ENCODE data around the gene CASP8.

Gene CASP8

GRCh38 chr2:201257956-201258665, 2.2 kb upstream of the CASP8 start:
- no peaks in the 10 kb centered on the region for H3K27me3 ChIP-seq (ENCODE audit: control insufficient read depth in 2 of 2, insufficient read depth in 2 of 2, low read length in 2 of 2)
- peak overlapping the region; percentile 81 to 96 for H3K9ac ChIP-seq (ENCODE audit: low read depth in 1 of 2, low read length in 2 of 2)
- H3K4me3 ChIP-seq (ENCODE audit: low read length in 2 of 2) = peak overlapping the region; percentile 88 to 96
- H3K9me3 ChIP-seq (ENCODE audit: control insufficient read depth in 2 of 2, low read length in 2 of 2) = no peaks in the 10 kb centered on the region
- no peaks in the 10 kb centered on the region for H3K36me3 ChIP-seq (ENCODE audit: control insufficient read depth in 2 of 2, insufficient read depth in 2 of 2, low read length in 2 of 2)
- H3K4me1 ChIP-seq (ENCODE audit: control insufficient read depth in 2 of 2, insufficient read depth in 2 of 2, low read length in 2 of 2) = peaks cover 18 to 26% of the 10 kb centered on the region in 2 donors
- peak overlapping the region; percentile 96 for H3K27ac ChIP-seq (ENCODE audit: low read depth in 2 of 2, low read length in 2 of 2)

- Histone ChIP-seq H3K4me3 (ENCODE audit: low read length in 2 of 2) (peak overlapping the region; percentile 88 to 96), H3K27ac (ENCODE audit: low read depth in 2 of 2, low read length in 2 of 2) (peak overlapping the region; percentile 96), H3K9me3 (ENCODE audit: control insufficient read depth in 2 of 2, low read length in 2 of 2) (no peaks in the 10 kb centered on the region), H3K4me1 (ENCODE audit: control insufficient read depth in 2 of 2, insufficient read depth in 2 of 2, low read length in 2 of 2) (peaks cover 18 to 27% of the 10 kb centered on the region in 2 donors), H3K36me3 (ENCODE audit: control insufficient read depth in 2 of 2, insufficient read depth in 2 of 2, low read length in 2 of 2) (no peaks in the 10 kb centered on the region), H3K27me3 (ENCODE audit: control insufficient read depth in 2 of 2, insufficient read depth in 2 of 2, low read length in 2 of 2) (no peaks in the 10 kb centered on the region), H3K9ac (ENCODE audit: low read depth in 1 of 2, low read length in 2 of 2) (peak overlapping the region; percentile 81 to 96)
Observed at GRCh38 chr2:201258666-201259615, 1.4 kb upstream of the CASP8 start.

- H3K4me3 ChIP-seq (ENCODE audit: low read length in 2 of 2) = peak overlapping the region in 1 of 2 donors; percentile 70
- H3K27me3 ChIP-seq (ENCODE audit: control insufficient read depth in 2 of 2, insufficient read depth in 2 of 2, low read length in 2 of 2) = no peaks in the 10 kb centered on the region
- H3K36me3 ChIP-seq (ENCODE audit: control insufficient read depth in 2 of 2, insufficient read depth in 2 of 2, low read length in 2 of 2) = peaks cover 3 to 5% of the 10 kb centered on the region in 2 donors
- H3K9ac ChIP-seq (ENCODE audit: low read depth in 1 of 2, low read length in 2 of 2) = peak overlapping the region; percentile 16 to 56
- peaks cover 9 to 23% of the 10 kb centered on the region in 2 donors for H3K4me1 ChIP-seq (ENCODE audit: control insufficient read depth in 2 of 2, insufficient read depth in 2 of 2, low read length in 2 of 2)
- no peaks in the 10 kb centered on the region for H3K9me3 ChIP-seq (ENCODE audit: control insufficient read depth in 2 of 2, low read length in 2 of 2)
- H3K27ac ChIP-seq (ENCODE audit: low read depth in 2 of 2, low read length in 2 of 2) = peak overlapping the region; percentile 10 to 64
Observed at GRCh38 chr2:201261471-201261870, 1.1 kb downstream of the CASP8 start.

GRCh38 chr2:201261906-201262305, 1.6 kb downstream of the CASP8 start:
- Histone ChIP-seq H3K36me3 (ENCODE audit: control insufficient read depth in 2 of 2, insufficient read depth in 2 of 2, low read length in 2 of 2) (peaks cover 3 to 10% of the 10 kb centered on the region in 2 donors), H3K27me3 (ENCODE audit: control insufficient read depth in 2 of 2, insufficient read depth in 2 of 2, low read length in 2 of 2) (no peaks in the 10 kb centered on the region), H3K9me3 (ENCODE audit: control insufficient read depth in 2 of 2, low read length in 2 of 2) (no peaks in the 10 kb centered on the region), H3K9ac (ENCODE audit: low read depth in 1 of 2, low read length in 2 of 2) (peak overlapping the region; percentile 16 to 19), H3K27ac (ENCODE audit: low read depth in 2 of 2, low read length in 2 of 2) (peak overlapping the region; percentile 10 to 64), H3K4me3 (ENCODE audit: low read length in 2 of 2) (peak overlapping the region in 1 of 2 donors; percentile 70), H3K4me1 (ENCODE audit: control insufficient read depth in 2 of 2, insufficient read depth in 2 of 2, low read length in 2 of 2) (peaks cover 9 to 21% of the 10 kb centered on the region in 2 donors)

- H3K9ac ChIP-seq (ENCODE audit: low read depth in 1 of 2, low read length in 2 of 2) = peak overlapping the region in 1 of 2 donors; percentile 2
- H3K27me3 ChIP-seq (ENCODE audit: control insufficient read depth in 2 of 2, insufficient read depth in 2 of 2, low read length in 2 of 2) = no peaks in the 10 kb centered on the region
- peaks cover 7 to 17% of the 10 kb centered on the region in 2 donors for H3K36me3 ChIP-seq (ENCODE audit: control insufficient read depth in 2 of 2, insufficient read depth in 2 of 2, low read length in 2 of 2)
- H3K4me3 ChIP-seq (ENCODE audit: low read length in 2 of 2) = peak overlapping the region in 1 of 2 donors; percentile 37
- H3K9me3 ChIP-seq (ENCODE audit: control insufficient read depth in 2 of 2, low read length in 2 of 2) = no peaks in the 10 kb centered on the region
- peaks cover 5 to 20% of the 10 kb centered on the region in 2 donors for H3K4me1 ChIP-seq (ENCODE audit: control insufficient read depth in 2 of 2, insufficient read depth in 2 of 2, low read length in 2 of 2)
- H3K27ac ChIP-seq (ENCODE audit: low read depth in 2 of 2, low read length in 2 of 2) = no peak overlapping the region
Observed at GRCh38 chr2:201262718-201263117, 2.4 kb downstream of the CASP8 start.

GRCh38 chr2:201263779-201264178, 3.4 kb downstream of the CASP8 start:
- H3K9me3 ChIP-seq (ENCODE audit: control insufficient read depth in 2 of 2, low read length in 2 of 2) = no peaks in the 10 kb centered on the region
- H3K9ac ChIP-seq (ENCODE audit: low read depth in 1 of 2, low read length in 2 of 2) = no peak overlapping the region
- no peaks in the 10 kb centered on the region for H3K27me3 ChIP-seq (ENCODE audit: control insufficient read depth in 2 of 2, insufficient read depth in 2 of 2, low read length in 2 of 2)
- no peak overlapping the region for H3K27ac ChIP-seq (ENCODE audit: low read depth in 2 of 2, low read length in 2 of 2)
- H3K4me3 ChIP-seq (ENCODE audit: low read length in 2 of 2) = no peak overlapping the region
- H3K4me1 ChIP-seq (ENCODE audit: control insufficient read depth in 2 of 2, insufficient read depth in 2 of 2, low read length in 2 of 2) = peaks cover 5 to 18% of the 10 kb centered on the region in 2 donors
- H3K36me3 ChIP-seq (ENCODE audit: control insufficient read depth in 2 of 2, insufficient read depth in 2 of 2, low read length in 2 of 2) = peaks cover 12 to 17% of the 10 kb centered on the region in 2 donors

GRCh38 chr2:201264472-201265173, 4.3 kb downstream of the CASP8 start:
- peaks cover 15 to 22% of the 10 kb centered on the region in 2 donors for H3K36me3 ChIP-seq (ENCODE audit: control insufficient read depth in 2 of 2, insufficient read depth in 2 of 2, low read length in 2 of 2)
- no peaks in the 10 kb centered on the region for H3K27me3 ChIP-seq (ENCODE audit: control insufficient read depth in 2 of 2, insufficient read depth in 2 of 2, low read length in 2 of 2)
- H3K9me3 ChIP-seq (ENCODE audit: control insufficient read depth in 2 of 2, low read length in 2 of 2) = no peaks in the 10 kb centered on the region
- H3K27ac ChIP-seq (ENCODE audit: low read depth in 2 of 2, low read length in 2 of 2) = no peak overlapping the region
- no peak overlapping the region for H3K4me3 ChIP-seq (ENCODE audit: low read length in 2 of 2)
- peaks cover under 1 to 10% of the 10 kb centered on the region in 2 donors for H3K4me1 ChIP-seq (ENCODE audit: control insufficient read depth in 2 of 2, insufficient read depth in 2 of 2, low read length in 2 of 2)
- no peak overlapping the region for H3K9ac ChIP-seq (ENCODE audit: low read depth in 1 of 2, low read length in 2 of 2)

- H3K4me1 ChIP-seq (ENCODE audit: control insufficient read depth in 2 of 2, insufficient read depth in 2 of 2, low read length in 2 of 2) = peaks cover 0 to 10% of the 10 kb centered on the region in 2 donors
- no peak overlapping the region for H3K9ac ChIP-seq (ENCODE audit: low read depth in 1 of 2, low read length in 2 of 2)
- no peaks in the 10 kb centered on the region for H3K27me3 ChIP-seq (ENCODE audit: control insufficient read depth in 2 of 2, insufficient read depth in 2 of 2, low read length in 2 of 2)
- H3K36me3 ChIP-seq (ENCODE audit: control insufficient read depth in 2 of 2, insufficient read depth in 2 of 2, low read length in 2 of 2) = peaks cover 24 to 28% of the 10 kb centered on the region in 2 donors
- no peaks in the 10 kb centered on the region for H3K9me3 ChIP-seq (ENCODE audit: control insufficient read depth in 2 of 2, low read length in 2 of 2)
- no peak overlapping the region for H3K27ac ChIP-seq (ENCODE audit: low read depth in 2 of 2, low read length in 2 of 2)
- no peak overlapping the region for H3K4me3 ChIP-seq (ENCODE audit: low read length in 2 of 2)
Observed at GRCh38 chr2:201266629-201267028, 6.3 kb downstream of the CASP8 start.

- Histone ChIP-seq H3K27me3 (ENCODE audit: control insufficient read depth in 2 of 2, insufficient read depth in 2 of 2, low read length in 2 of 2) (no peaks in the 10 kb centered on the region), H3K36me3 (ENCODE audit: control insufficient read depth in 2 of 2, insufficient read depth in 2 of 2, low read length in 2 of 2) (peaks cover 28 to 36% of the 10 kb centered on the region in 2 donors), H3K27ac (ENCODE audit: low read depth in 2 of 2, low read length in 2 of 2) (no peak overlapping the region), H3K4me3 (ENCODE audit: low read length in 2 of 2) (no peak overlapping the region), H3K9me3 (ENCODE audit: control insufficient read depth in 2 of 2, low read length in 2 of 2) (no peaks in the 10 kb centered on the region), H3K9ac (ENCODE audit: low read depth in 1 of 2, low read length in 2 of 2) (no peak overlapping the region), H3K4me1 (ENCODE audit: control insufficient read depth in 2 of 2, insufficient read depth in 2 of 2, low read length in 2 of 2) (peaks cover 0 to 10% of the 10 kb centered on the region in 2 donors)
Observed at GRCh38 chr2:201267278-201268030, 7.1 kb downstream of the CASP8 start.
